H1 (cell line): ENCODE data around the gene NCOA6. TPM values are rescaled to one million over a fixed set of nuclear protein-coding genes. Genes with fewer than 3 reads are reported as not detected.
"Not testable (repeated sequence)": the region's sequence is repeated elsewhere in the genome, so short reads cannot be mapped to it uniquely, and the experiment has no call there.

ENCODE experiments used
- CTCF ChIA-PET: fragments of 300-600 bp; sonication (Branson Sonifier 250); formaldehyde crosslinking; loops from one replicate; lab custom pipeline; 2021; ENCODE audit not compliant: partially characterized antibody; lab: Charles Lee
- POLR2A ChIA-PET: fragments of 300-600 bp; sonication (Branson Sonifier 250); formaldehyde crosslinking; loops from one replicate; lab custom pipeline; 2021; ENCODE audit warnings: inconsistent platforms; ENCODE audit not compliant: partially characterized antibody; lab: Charles Lee
- DNase-seq, 2 experiments: peaks; one replicate each; pipeline versions ENCODE4 v3.0.0 to v3.0.0-alpha.2; 2010 to 2022; ENCODE audit warnings: low spot score in 2 of 2, low read depth in 1 of 2, mixed read lengths in 1 of 2
- FAIRE-seq: peaks from 2 replicates; lab custom pipeline; 2011; peaks lifted over from hg19 to GRCh38; lab: Jason Lieb, UNC
- H2AFZ ChIP-seq: 2 replicates; pipeline ENCODE4 v1.8.1; 2012; ENCODE audit warnings: low read length, inconsistent platforms
- H2AK5ac ChIP-seq: 2 replicates; pipeline ENCODE4 v1.6.1; 2013; ENCODE audit warnings: low read depth, low read length
- H2BK120ac ChIP-seq: replicated peaks from 2 replicates; pipeline ENCODE3; 2013; ENCODE audit warnings: low read depth, low read length, inconsistent platforms
- H2BK12ac ChIP-seq: 2 replicates; pipeline ENCODE4 v1.6.1; 2013; ENCODE audit warnings: low read depth, low read length
- H2BK15ac ChIP-seq: 2 replicates; pipeline ENCODE4 v1.6.1; 2013; ENCODE audit warnings: low read length
- H2BK20ac ChIP-seq: 2 replicates; pipeline ENCODE4 v1.6.1; 2013; ENCODE audit warnings: low read length
- H2BK5ac ChIP-seq: 2 replicates; pipeline ENCODE4 v1.6.1; 2013; ENCODE audit warnings: low read depth, low read length
- H3K14ac ChIP-seq: 2 replicates; pipeline ENCODE4 v1.6.1; 2013; ENCODE audit warnings: inconsistent platforms; ENCODE audit not compliant: insufficient read length
- H3K18ac ChIP-seq: 2 replicates; pipeline ENCODE4 v1.6.1; 2013; ENCODE audit warnings: low read length; ENCODE audit errors: extremely low read depth
- H3K23ac ChIP-seq: 2 replicates; pipeline ENCODE4 v1.6.1; 2013; ENCODE audit warnings: inconsistent platforms; ENCODE audit not compliant: insufficient read length
- H3K23me2 ChIP-seq: 2 replicates; pipeline ENCODE4 v1.6.1; 2013; ENCODE audit warnings: low read depth, low read length
- H3K27ac ChIP-seq: 2 replicates; pipeline ENCODE4 v1.6.1; 2011; ENCODE audit warnings: low read depth, low read length, inconsistent platforms
- H3K27me3 ChIP-seq, 4 experiments: replicated peaks in 1 of 4; 1 replicate in 1 of 4; 2 replicates in 3 of 4; pipeline versions ENCODE4 v1.6.1 to v1.8.1; 2011 to 2013; ENCODE audit warnings: low read length in 3 of 4, mild to moderate bottlenecking in 3 of 4, inconsistent platforms in 2 of 4, mixed read lengths in 2 of 4, moderate library complexity in 1 of 4; ENCODE audit not compliant: control insufficient read depth in 3 of 4, insufficient read depth in 3 of 4; ENCODE audit errors: extremely low read depth in 1 of 4
- H3K36me3 ChIP-seq, 4 experiments: 2 replicates each; pipeline versions ENCODE4 v1.6.1 to v1.8.1; 2011 to 2013; ENCODE audit warnings: mild to moderate bottlenecking in 4 of 4, low read length in 3 of 4, moderate library complexity in 2 of 4, control low read depth in 1 of 4, inconsistent platforms in 1 of 4; ENCODE audit not compliant: insufficient read depth in 4 of 4, control insufficient read depth in 2 of 4
- H3K4ac ChIP-seq: replicated peaks from 2 replicates; pipeline ENCODE3; 2013; ENCODE audit warnings: low read length, low read depth, mixed read lengths, inconsistent platforms; ENCODE audit not compliant: insufficient read length
- H3K4me1 ChIP-seq, 4 experiments: replicated peaks in 1 of 4; 1 replicate in 1 of 4; 2 replicates in 3 of 4; pipeline versions ENCODE4 v1.6.1 to v1.8.1; 2011 to 2013; ENCODE audit warnings: low read length in 3 of 4, inconsistent platforms in 2 of 4, mixed read lengths in 1 of 4; ENCODE audit not compliant: insufficient read depth in 4 of 4, control insufficient read depth in 3 of 4
- H3K4me2 ChIP-seq, 2 experiments: 2 replicates each; pipeline versions ENCODE4 v1.6.1 to v1.8.1; 2011 to 2013; ENCODE audit warnings: low read depth in 2 of 2, low read length in 2 of 2, control low read depth in 1 of 2, inconsistent platforms in 1 of 2, mild to moderate bottlenecking in 1 of 2; ENCODE audit not compliant: insufficient read depth in 1 of 2
- H3K4me3 ChIP-seq, 4 experiments: fragments of 200-600, 300-600 bp in 1 of 4; sonication (generic), shearing (Covaris generic), sonication (Bioruptor Twin) in 1 of 4; 2 replicates each; pipeline versions ENCODE4 v1.5.1 to v1.8.1; 2011 to 2016; ENCODE audit warnings: low read length in 4 of 4, low read depth in 3 of 4, control low read depth in 2 of 4, inconsistent platforms in 2 of 4, mild to moderate bottlenecking in 2 of 4, mixed read lengths in 1 of 4, moderate library complexity in 1 of 4; ENCODE audit not compliant: insufficient read depth in 2 of 4; ENCODE audit errors: extremely low read depth in 1 of 4
- H3K56ac ChIP-seq: replicated peaks from 2 replicates; pipeline ENCODE3; 2013; ENCODE audit warnings: low read depth, mild to moderate bottlenecking, mixed read lengths, low read length, inconsistent platforms; ENCODE audit not compliant: insufficient read length
- H3K79me1 ChIP-seq: 2 replicates; pipeline ENCODE4 v1.6.1; 2013; ENCODE audit warnings: low read depth, low read length, control low read depth
- H3K79me2 ChIP-seq, 2 experiments: 2 replicates each; pipeline versions ENCODE4 v1.6.1 to v1.8.1; 2012 to 2013; ENCODE audit warnings: low read length in 2 of 2, mild to moderate bottlenecking in 2 of 2, inconsistent platforms in 1 of 2; ENCODE audit not compliant: insufficient read depth in 2 of 2, control insufficient read depth in 1 of 2
- H3K9ac ChIP-seq, 4 experiments: replicated peaks in 1 of 4; 1 replicate in 1 of 4; 2 replicates in 3 of 4; pipeline versions ENCODE4 v1.6.1 to v1.8.1; 2011 to 2013; ENCODE audit warnings: low read depth in 3 of 4, low read length in 3 of 4, control low read depth in 2 of 4, mild to moderate bottlenecking in 2 of 4, moderate library complexity in 2 of 4, inconsistent platforms in 1 of 4; ENCODE audit errors: extremely low read depth in 1 of 4
- H3K9me3 ChIP-seq, 2 experiments: 2 replicates each; pipeline versions ENCODE4 v1.6.1 to v1.8.1; 2012 to 2013; ENCODE audit warnings: mild to moderate bottlenecking in 2 of 2, moderate library complexity in 2 of 2, control low read depth in 1 of 2, inconsistent platforms in 1 of 2, low read depth in 1 of 2, low read length in 1 of 2, mixed read lengths in 1 of 2; ENCODE audit not compliant: insufficient read depth in 2 of 2
- H4K20me1 ChIP-seq, 2 experiments: replicated peaks in 1 of 2; 2 replicates each; pipeline versions ENCODE3 to v1.8.1; 2011 to 2013; ENCODE audit warnings: inconsistent platforms in 2 of 2, low read length in 2 of 2, mild to moderate bottlenecking in 1 of 2; ENCODE audit not compliant: insufficient read depth in 2 of 2, control insufficient read depth in 1 of 2
- H4K5ac ChIP-seq: 2 replicates; pipeline ENCODE4 v1.6.1; 2013; ENCODE audit warnings: low read length, low read depth, mixed read lengths, inconsistent platforms; ENCODE audit not compliant: insufficient read length
- H4K8ac ChIP-seq: 2 replicates; pipeline ENCODE4 v1.8.0; 2013; ENCODE audit warnings: mild to moderate bottlenecking, moderate library complexity, low read length, inconsistent platforms; ENCODE audit not compliant: insufficient read depth; ENCODE audit errors: extremely low read depth
- H4K91ac ChIP-seq: replicated peaks from 2 replicates; pipeline ENCODE3; 2013; ENCODE audit warnings: low read length, mixed read lengths, inconsistent platforms; ENCODE audit not compliant: insufficient read length
- WGBS, 2 experiments: shearing (Covaris generic) in 1 of 2; methylation state at CpG; one replicate each; pipeline versions ENCODE4 v1.1.6 to v1.1.7; 2013 to 2015; ENCODE audit warnings: low lambda C conversion rate in 2 of 2, mixed read lengths in 2 of 2, inconsistent platforms in 1 of 2, low coverage in 1 of 2, missing lambda C conversion rate in 1 of 2; ENCODE audit not compliant: insufficient replicate concordance in 2 of 2, insufficient coverage in 1 of 2, insufficient read length in 1 of 2; ENCODE audit errors: extremely low coverage in 1 of 2, missing lambda C conversion rate in 1 of 2; 5-methylcytosine and 5-hydroxymethylcytosine counted together
- polyA plus RNA-seq, 7 experiments: library from polyadenylated mRNA; depleted of rRNA in 3 of 7; stranded (reverse) in 5 of 7; unstranded in 2 of 7; fragments of >200 nt in 5 of 7; fragments of 200-250 nt in 2 of 7; gene quantifications; 1 replicate in 5 of 7; 2 replicates in 1 of 7; 4 replicates in 1 of 7; pipeline versions ENCODE4 v1.2.1 to v1.2.3, GENCODE V29; 2011 to 2013; ENCODE audit warnings: missing spikeins in 2 of 7, mixed read lengths in 2 of 7
- total RNA-seq: library from RNA; stranded (reverse); fragmentation: NEBNext Ultra II Directional; extraction: Animal tissue kit (Norgen Biotek cat#: 25700); gene quantifications from 2 replicates; pipeline ENCODE4 v1.2.1, GENCODE V29; 2021

Gene NCOA6
- total and polyA plus RNA-seq, 2 of the 8 experiments (the other 6 are each of a cell fraction or from before 2014, with no cell fraction given), result 9.0 to 9.5 TPM

DNA sequence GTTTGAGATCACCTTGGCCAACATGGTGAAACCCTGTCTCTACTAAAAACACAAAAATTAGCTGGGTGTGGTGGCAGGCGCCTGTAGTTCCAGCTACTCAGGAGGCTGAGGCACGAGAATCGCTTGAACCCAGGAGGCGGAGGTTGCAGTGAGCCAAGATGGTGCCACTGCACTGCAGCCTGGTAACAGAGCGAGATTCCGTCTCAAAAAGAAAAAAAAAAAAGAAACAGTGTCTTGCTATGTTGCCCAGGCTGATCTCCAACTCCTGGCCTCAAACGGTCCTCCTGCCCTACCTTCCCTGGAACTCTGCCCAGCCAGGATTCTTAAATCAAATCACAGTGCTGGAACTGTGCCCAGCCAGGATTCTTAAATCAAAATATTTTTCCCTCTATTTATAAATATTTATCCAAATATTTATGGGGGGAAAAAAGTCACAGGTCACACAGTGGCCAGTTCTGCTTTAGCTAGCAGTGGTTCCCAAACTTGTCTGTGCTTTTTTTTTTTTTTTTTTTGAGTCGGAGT, 17.4 kb downstream of the NCOA6 start:
- POLR2A ChIA-PET, CTCF ChIA-PET, H2AFZ ChIP-seq, H3K79me2 ChIP-seq, H3K4me2 ChIP-seq, H2BK12ac ChIP-seq, H2AK5ac ChIP-seq, H4K5ac ChIP-seq, H3K27me3 ChIP-seq, H3K56ac ChIP-seq, H3K4ac ChIP-seq, H3K9ac ChIP-seq, H2BK20ac ChIP-seq, H3K14ac ChIP-seq, H4K91ac ChIP-seq, H3K79me1 ChIP-seq, H2BK15ac ChIP-seq, H3K18ac ChIP-seq, H3K9me3 ChIP-seq, H3K36me3 ChIP-seq, H2BK5ac ChIP-seq, H3K27ac ChIP-seq, H4K20me1 ChIP-seq, FAIRE-seq, H3K23me2 ChIP-seq, H3K4me1 ChIP-seq, H3K4me3 ChIP-seq, DNase-seq, H2BK120ac ChIP-seq, H3K23ac ChIP-seq, H4K8ac ChIP-seq: not testable (repeated sequence)
- WGBS, 2 experiments, result 75% methylated on average over 7 of the region's 8 CpGs; no CpG with 5 or more reads in 1 of the 2 experiments
